Caki2 (cell line): ENCODE measurements around the gene STAT4. TPM values are rescaled to one million over a fixed set of nuclear protein-coding genes. Genes with fewer than 3 reads are reported as not detected.
A peak's percentile ranks its signal among the peaks of the same experiment; 100 is the strongest.
"Not testable (repeated sequence)": the region's sequence is repeated elsewhere in the genome, so short reads cannot be mapped to it uniquely, and the experiment has no call there.

Source experiments
- DNase-seq: peaks from one replicate; pipeline ENCODE4 v3.0.0-alpha.2; 2015; ENCODE audit warnings: low read depth
- in situ Hi-C: cut with HindIII; loops from 2 replicates; pipeline ENCODE4 v1.10.0; 2016; ENCODE audit warnings: low sequenced_read_pairs, low pct_unique_long_range_greater_than_20kb, mixed read lengths
- total RNA-seq: library from RNA; depleted of rRNA; stranded (reverse); fragments of >200 nt; shearing (Covaris generic); gene quantifications from 2 replicates; pipeline ENCODE4 v1.2.3, GENCODE V29; 2014; ENCODE audit warnings: low replicate concordance

Gene STAT4
- total RNA-seq, 1 experiment from 2014 or later, result 15.2 TPM

DNA sequence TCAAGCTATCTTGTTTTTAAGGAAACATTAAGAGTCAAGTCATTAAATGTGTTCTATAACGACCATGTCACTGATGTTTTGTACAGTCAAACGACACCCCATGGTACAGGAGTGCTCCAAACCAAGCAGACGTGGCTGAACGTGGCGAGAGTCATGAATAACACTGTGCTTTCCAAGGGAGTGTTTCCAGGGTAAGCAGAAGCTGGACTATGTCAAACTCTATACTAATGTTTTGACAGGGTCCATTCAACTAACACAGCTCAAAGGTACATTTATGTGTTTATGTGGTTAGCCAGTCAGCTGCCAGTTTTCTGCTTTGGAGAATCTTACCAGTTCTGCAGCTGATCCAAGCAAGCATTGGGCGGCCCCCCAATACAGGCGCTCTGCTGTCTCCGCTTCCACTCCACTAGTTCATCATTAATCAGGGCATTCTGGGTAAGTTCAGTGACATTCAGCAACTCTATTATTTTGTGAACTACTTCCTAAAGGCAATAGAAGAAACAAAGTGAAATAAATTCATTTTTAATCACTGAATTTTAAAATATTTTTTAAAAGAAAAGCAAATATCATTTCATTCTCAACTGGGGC, 153.2 kb downstream of the STAT4 start:
- in situ Hi-C loops, result no loop called here
- DNase-seq, result no peak

DNA sequence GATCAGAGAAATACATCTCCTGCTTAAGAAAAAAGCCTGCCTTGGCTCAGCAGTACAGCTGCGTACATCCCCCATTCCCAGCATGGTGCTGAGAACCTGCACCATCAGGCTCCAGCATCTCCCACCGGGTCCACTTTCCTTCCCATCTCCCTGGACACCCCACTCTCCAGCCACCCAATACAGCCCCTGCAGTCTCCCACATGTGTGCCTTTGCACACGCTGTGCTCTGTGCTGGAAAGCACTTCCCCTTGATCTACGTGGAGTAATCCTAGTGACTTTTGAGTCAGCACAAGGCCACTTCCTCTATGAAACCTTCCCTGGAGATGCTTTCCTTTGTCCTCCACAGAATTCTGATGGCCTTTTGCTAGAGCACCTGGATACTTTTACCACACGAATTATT, 153.8 kb downstream of the STAT4 start:
- no peak for DNase-seq
- in situ Hi-C loops, result no loop called here

DNA sequence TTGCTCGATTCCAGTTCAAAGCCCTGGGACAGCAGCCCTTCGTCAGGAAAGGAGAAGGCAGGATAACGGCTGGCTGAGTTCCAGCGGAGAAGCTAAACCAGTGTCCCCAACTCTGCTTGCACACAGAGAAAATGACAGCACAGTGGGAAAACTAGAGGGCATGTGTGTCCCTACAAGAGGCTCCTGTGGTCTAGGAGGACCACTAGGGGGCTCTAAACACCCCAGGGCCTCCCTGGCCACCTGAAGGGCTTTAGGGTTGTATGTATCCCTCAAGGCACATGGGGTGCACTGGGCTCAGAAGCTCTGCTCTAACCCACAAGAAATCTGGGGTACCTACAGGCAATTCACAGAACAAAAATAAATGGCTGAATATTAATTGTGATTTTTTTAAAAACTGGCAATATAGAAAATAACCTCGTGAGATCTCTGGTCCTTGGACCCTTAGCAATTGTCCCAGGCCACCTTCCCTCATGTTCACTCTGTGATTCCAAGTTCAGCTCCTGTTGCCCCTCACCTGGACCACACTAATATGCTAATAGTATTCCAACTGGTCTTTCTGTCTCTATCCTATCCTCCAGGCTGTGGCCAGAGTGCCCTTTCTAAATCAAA, 154.4 kb downstream of the STAT4 start:
- in situ Hi-C loops, result no loop called here
- no peak for DNase-seq

DNA sequence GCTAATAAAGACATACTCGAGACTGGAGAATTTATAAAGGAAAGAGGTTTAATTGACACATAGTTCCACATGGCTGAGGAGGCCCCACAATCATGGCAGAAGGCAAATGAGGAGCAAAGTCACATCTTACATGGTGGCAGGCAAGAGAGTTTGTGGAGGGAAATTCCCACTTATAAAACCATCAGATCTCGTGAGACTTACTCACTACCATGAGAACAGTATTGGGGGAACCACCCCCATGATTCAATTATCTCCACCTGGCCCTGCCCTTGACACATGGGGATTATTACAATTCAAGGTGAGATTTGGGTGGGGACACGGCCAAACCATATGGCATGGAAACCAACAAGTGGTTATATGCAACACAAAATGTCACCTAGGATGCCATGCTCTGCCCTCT, 155.5 kb downstream of the STAT4 start:
- in situ Hi-C loops, DNase-seq: not testable (repeated sequence)

DNA sequence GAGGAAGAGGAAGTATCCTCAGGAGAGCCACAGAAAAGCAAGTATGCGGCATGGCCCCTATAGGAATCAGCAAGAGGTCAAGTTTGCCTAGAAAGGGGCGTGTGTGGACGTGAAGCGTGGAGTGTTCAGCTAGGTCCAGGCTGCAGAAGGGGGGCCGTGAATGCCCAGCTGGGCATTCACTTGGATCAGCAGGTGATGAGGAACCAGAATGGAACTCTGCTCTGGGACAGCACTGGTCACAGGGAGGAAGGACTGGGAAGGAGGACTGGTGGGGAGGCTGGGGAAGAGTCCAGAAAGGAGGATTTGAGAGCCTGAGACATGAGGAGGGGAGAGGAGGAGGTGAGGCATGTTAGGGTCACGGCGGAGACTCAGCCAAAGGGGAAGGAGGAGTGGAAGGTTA, 156.6 kb downstream of the STAT4 start:
- in situ Hi-C loops, result no loop called here
- DNase-seq, result no peak

DNA sequence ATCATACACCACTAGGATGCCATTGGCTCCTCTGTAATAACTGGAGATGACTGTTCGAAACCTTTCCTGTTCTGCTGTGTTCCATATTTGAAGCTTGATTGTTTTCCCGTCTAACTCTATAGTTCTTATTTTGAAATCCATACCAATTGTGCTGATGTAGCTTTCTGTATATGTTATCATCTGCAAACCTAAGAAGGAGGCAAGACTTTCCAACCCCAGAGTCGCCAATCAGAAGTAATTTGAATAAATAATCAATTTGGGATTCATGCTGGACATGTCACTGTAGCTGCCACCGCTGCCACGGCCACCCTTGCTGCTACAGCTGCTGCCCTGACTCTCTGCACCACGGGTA, 157.5 kb downstream of the STAT4 start:
- in situ Hi-C loops, result no loop called here
- DNase-seq, result no peak

DNA sequence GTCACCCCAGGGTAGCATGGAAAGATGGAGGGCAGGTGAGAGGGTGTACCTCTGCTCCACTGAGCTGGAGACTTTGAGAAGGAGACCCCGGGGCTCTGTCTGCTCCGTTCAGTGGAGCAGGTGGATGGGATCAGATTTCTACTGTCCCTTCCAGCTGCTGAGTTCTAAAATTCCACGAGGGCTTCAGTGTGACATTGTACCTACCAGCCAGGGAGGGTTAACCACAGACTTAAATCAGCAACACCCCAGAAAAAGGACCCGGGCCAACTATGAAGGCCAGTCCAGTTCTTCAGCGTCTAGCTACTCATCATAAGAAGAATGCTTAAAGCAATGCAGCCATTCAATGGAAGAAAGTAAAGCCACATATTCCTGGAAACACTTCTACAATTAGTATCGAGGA, 160.7 kb downstream of the STAT4 start:
- DNase-seq, result no peak
- in situ Hi-C loops, result no loop called here

DNA sequence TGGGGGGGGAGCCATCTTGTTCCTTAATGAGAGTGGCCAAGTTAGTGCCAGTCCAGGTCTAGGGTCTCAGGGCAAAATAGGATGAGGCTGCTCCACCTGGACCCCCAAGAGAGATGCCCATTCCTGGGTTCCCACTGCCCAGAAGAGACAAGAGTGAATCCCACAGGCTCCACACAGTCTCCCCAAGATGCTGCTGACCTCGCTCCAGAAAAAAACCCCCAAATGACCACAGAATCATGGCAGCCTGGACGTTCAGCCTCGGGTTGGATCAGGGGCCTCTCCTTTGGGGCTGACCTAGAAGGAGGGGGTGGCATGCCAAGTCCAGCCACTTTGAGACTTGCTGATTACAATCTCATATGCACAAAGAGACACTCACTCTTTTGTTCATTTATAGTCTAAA, 161.9 kb downstream of the STAT4 start:
- in situ Hi-C loops, result no loop called here
- no peak for DNase-seq

DNA sequence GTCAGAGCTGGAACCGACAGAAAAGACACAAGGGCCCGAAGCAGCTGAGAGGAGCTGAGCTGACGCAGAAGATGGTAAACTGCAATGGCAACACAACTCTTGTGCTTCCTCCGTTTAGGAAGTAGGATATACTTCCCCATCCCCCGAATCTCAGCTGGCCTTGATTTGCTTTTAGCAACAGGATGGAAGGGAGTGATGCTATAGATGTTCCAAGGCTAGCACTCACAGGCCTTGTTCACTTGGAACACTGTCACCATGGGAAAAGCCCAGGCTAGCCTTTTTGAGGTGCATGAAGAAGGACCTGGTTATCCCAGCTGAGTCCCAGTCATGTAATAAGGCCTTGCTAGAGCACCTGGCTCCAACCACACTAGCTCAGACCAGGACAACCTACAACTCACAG, 162.9 kb downstream of the STAT4 start:
- DNase-seq, result no peak
- in situ Hi-C loops, result no loop called here

DNA sequence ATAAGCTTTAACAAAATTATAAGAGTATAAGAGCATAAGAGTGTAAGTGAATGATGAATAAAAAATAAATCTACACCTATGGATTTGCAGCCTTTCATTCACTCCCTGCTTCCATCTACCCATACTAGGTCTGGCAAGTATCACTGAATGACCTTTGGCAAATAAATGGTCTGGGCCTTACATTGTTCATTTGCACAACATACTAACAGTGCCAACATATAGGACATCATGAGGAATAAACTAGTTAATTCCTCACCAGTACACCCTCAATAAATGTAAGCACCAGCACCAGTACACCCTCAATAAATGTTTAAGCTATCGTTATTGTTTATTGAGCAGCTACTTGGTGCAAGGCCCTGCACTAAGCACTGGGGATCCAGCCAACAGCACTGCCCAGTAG, 163.7 kb downstream of the STAT4 start:
- in situ Hi-C loops, result no loop called here
- no peak for DNase-seq

DNA sequence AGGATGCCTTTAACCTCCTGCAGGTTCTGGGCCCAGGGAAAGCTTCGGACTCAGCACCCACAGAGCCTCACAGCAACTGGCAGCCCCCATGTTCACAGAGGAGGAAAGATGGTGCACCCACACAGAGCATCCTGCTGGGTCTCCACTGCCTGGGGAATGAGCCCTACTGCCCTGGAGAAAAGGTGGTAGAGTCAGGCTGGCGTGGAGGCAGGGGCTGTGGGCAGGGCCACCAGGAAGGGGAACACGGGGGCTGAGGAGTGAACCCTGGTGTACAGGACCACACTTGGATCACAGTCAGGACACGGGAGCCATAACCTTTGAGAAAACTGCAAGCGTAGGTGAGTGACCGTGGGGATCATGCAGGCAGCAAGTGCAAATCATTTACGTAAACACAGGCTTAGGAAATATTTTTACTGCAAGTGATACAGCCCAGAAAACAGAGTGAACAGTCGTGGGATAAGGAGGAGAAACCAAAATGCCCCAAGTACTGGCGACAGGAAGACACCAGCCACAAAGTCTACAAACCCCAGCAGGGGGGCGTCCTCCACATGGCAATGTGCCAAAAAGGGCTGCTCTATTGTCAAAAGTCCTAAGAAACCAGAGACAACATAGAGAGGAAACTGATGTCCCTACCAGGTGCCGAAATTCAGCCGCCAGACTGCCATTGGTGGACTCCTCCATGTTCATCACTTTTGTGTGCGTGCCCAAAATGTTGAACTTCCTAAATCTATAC, 164.4 kb downstream of the STAT4 start:
- no peak for DNase-seq
- in situ Hi-C loops, result no loop called here

DNA sequence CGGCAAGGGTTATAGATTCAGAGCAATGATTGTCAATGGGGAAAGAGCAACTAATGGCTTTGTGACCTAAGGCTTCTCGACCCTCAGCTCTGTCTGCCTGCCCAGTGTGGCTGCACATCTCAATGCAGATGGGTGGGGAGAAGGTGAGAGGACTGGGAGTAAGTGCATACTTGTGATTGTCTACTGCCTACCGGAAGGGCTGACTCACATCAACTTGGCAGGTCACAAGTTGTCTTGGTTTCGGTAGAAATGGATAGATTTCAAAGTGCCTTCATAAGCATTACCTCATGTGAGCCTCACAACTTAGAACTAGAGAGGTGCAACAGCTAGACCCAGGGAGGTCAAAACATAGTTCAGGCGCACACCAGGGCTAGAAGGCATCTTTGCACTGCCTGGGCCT, 166.2 kb downstream of the STAT4 start:
- DNase-seq, result peak; percentile 39

DNA sequence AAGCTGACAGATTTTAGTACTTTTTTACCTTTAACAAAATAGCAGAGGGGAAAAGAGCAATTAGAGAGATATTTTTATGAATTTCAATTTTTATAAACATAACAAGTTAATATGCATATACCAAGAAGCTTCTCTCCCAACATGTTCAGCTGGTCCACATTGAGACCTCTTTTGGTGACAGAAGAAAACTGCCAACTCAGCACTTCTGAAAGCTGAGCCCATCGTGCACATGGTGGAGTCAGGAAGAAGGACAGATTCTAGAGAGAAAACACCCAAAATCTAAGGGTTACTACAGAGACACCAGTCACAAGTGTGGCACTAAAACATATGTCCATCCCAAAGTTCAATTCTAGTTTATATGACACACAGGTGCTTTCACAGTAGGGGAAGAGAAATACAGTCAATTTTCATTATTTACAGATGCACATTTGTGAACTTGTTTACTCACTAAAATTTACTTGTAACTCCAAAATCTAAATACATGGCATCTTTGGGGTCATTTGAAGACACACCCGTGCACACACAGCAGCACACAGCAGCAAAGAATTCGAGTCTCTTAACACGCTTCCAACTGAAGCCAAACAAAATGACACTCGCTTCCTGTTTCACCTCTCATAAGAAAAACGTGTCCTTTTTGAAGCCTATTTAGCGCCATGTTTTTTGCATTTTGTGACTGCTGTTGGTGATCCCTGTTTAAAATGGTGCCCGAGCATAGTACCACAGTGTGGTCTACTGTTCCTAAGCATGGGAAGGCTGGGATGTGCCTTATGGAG, 168.3 kb downstream of the STAT4 start:
- in situ Hi-C loops, result no loop called here
- no peak for DNase-seq

More for the DNA sequence above, 166.2 kb downstream of the STAT4 start:
- in situ Hi-C loops, result no loop called here

DNA sequence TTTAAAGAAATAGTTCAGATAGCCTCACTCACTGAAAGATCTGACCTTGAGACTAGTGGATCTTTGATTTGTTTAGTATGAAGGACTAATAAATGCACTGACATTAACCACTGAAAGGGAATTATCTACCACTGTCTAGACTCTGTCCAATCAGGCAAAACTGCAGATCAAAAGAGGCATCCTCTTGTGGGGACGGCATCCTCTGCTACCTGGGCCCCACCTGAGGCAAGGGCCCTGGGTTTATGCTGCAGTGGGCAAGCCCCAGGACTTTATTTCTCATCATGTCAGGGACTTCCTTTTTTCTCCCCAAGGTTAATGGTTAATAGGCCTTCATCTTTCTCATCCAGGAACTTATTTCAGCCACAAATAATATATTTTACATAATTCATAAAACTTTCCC, 169.1 kb downstream of the STAT4 start:
- no peak for DNase-seq
- in situ Hi-C loops, result no loop called here

DNA sequence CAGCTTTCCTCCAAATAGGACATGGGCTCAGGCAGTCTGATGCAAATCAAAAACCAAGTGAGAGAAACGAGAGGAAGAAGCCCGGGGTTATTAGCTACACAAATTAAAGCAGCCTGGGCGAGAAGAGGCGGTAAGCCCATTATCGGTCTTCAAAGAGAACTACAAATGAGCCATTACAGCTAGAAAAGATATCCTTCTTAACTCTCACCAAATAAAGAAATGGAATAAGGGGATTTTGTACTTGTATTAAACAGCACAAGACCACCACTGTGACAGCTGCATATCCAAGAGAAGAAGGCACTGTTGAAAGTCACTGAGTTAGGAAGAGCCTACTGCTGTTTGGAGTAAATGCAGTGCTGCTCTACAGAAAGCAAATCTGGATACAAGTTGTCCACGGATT, 169.5 kb downstream of the STAT4 start:
- in situ Hi-C loops, result no loop called here
- no peak for DNase-seq

DNA sequence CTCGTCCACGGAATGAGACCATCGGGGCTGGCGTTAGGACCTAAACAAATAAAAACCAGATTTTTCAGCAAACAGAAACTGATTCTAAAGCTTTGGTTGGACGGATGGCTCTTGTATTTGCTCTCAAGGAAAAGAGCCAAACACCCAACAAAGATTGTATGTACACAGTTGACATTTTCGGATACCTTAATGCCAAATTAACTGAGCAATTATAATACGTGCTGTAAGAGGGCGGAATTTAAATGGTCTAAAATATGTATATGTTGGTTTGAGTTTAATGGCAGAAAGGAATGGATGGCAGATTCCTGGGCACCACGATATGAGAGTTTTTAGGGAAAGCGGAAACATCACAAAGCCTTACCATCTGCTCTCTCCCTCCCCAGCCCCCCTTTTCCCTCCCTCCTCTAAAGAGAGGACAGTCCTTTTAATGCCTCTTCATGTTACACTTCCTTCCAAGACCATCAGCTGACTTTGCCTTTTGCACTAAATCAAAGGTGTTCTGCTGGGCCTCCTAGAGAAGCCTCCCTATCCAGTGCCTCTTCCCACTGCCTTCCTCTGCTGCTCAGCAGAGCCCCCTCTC, 170.1 kb downstream of the STAT4 start:
- DNase-seq, result no peak
- in situ Hi-C loops, result no loop called here

DNA sequence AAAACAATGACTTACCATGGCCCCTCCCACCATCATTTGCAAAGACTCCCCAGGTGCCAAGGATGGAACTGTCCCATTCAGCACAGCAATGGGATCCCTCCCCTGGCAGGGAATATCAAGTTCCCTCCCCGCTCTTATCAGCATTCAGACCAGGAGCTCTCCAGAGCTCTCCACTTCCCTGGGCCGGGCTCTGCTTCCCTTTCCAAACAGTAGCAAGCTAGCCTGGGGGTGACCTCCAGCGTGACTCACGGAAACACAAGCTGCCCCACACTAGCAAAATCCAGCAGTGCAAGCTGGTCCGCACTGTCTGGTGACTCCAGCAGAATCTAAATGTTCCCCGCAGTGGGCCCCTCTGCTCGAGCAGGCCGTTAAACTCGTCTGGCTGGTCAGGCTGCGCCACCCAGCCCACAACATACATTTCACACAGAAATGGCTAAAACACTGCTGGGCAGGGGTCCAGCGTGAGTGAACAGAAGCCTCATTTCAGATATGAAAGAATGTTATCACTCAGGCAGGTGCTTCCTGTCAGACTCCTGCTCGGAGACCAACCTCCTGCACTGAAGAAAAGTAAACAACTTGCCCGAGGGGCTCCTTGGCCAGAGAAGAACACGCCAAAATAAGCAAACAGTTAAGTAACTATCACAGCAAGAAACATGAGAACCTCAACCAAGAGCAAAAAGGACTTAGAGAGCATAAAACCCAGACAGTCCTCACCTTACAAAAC, 170.7 kb downstream of the STAT4 start:
- in situ Hi-C loops, result no loop called here
- no peak for DNase-seq
